HUDEP-2 (cell line): ENCODE data around the gene TRAPPC2.
"Not testable (repeated sequence)": the region's sequence is repeated elsewhere in the genome, so short reads cannot be mapped to it uniquely, and the experiment has no call there.

Source experiments
- DNase-seq, 76 experiments: peaks; one replicate each; lab custom pipeline; 2025; ENCODE audit not compliant: unreplicated experiment in 76 of 76; lab: John Stamatoyannopoulos, UW

TRAPPC2 gene

DNA sequence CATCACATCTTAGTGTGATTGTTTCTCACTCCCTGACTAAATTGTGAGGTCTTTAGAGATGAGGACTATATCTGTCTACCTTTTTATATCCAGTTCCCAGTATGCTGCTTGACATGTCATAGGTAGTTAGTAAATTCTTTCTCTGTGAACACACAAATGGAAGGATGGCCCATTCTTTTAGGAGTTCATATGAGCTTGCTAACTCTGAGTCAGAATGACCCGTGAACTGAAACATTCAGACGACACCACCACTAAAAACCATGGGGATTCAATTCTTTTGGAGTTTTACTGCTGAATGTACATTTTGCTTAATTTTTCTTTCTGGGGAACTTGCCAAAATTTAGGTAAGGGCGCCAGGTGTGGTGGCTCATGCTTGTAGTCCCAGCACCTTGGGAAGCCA lies 14.1 kb upstream of the TRAPPC2 start:
- DNase-seq, result no peak

DNA sequence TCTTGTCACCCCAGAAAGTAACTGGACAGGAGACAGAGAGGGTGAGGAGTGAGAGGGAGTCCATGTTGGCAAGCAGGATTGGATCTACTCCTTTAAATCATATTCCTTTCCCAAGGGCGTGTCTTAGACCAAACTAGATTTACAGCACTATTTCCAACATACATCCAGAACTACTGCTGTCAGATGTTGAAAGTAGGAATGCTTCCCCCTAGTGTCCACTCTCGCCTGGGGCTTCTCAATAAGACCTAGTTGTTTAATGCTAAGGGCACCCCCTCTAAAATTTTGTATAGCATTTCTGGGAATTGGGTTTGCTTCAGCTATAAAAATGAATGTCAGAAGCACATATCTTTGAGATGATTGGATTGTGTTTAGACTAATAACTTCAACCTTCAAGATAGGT lies 13.4 kb upstream of the TRAPPC2 start:
- DNase-seq, result peak in 29 of 76 experiments; percentile 0 to 24 (median 3)

DNA sequence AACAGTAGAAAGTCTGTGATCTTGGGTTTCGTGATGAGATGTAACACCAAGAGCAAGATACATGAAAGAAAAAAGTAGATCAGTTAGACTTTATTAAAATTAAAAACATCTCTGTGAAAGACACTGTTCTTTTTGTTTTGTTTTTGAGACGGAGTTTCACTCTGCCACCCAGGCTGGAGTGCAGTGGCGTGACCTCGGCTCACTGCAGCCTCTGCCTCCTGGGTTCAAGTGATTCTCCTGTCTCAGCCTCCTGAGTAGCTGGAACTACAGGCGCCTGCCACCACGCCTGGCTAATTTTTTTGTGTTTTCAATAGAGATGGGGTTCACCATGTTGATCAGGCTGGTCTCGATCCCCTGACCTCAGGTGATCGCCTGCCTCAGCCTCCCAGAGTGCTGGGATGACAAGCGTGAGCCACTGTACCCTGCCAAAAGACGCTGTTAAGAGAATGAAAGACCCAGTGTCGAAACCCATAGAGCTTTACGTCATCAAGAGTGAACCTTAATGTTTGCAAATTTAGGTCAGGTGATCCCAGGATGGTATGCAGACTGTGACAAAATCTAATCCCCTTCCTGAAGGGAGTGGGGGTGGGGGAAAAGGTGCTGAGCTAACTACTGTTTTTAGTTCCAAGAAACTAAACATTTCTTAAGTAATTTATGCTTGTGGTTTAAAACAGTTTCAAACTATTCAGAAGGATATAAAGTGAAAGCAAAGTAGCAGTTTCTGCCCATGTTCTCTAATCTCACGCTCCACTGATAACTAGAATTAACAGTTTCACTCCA lies 8.2 kb upstream of the TRAPPC2 start:
- no peak for DNase-seq

DNA sequence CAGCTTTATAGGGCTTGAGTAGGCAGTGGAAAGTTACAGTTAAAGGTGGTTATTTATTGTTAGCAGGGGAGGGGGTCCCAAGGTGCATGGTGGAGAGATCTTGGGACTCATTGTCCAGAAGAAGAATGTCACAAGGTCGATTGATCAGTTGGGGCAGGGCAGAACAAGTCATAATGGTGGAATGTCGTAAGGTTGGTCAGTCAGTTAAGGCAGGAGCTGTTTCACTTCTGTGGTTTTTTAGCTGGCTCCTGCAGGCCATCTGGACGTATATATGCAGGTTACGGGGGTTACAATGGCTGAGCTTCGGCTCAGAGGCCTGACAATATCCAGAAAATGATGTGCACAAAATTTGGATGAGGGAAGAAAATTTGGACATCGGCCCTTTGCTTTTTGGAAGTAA lies 7.3 kb upstream of the TRAPPC2 start:
- DNase-seq, result no peak

DNA sequence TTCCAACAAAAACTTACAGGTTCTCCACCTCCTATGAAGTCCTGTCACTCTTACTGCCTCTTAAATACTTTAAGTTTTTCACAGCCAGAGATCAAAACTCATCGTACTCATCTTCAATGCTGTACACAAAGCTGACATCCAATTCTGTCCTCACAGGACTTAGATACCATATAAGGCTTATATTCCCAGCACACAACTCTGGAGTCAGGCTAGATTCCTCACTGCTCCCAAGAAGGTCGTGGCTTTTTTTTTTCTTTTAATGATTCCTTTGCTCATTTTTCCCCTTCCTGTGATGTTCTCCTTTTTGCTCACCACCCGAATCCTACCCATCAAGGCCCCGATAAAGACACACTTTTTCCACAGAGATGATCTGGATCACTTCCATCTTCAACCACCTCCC lies 914 bp downstream of the TRAPPC2 start:
- DNase-seq, result no peak

DNA sequence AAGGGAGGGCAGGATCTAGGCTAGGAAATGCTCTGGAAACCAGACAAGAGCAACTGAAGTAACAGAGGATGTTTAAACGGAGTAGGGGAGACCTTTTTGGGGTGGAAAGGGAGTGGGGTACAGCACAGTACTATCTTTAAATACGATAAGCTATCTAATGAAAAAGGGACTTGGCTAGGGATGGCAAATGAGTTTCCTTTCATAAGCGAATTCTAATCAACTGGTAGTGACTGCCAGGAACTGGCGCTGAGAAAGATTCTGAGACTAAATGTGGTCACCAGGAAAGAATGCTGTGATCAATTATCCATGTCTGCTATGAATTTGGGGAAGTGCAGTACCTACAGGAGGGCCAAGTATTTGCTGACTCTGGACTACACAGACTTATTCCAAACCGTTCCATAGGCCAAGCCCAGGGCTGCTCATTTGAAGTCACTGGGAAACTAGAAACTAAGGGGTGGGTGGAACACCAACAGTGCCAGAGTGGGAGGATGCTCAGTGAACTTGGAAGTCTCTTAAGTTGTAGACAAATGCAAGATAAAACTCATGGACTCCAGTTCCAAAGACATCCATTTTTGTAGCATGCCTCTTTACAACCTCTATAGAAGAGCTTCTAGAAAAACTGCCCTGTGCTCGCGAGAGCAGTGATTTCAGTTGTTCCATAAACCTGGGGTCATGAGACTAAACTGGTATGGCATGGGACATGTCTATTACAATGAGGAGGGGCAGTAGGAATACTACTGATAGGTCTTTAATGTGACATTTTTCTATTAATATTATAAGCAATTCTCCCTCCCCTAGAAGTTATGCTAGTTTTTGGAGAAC lies 2.0 kb downstream of the TRAPPC2 start:
- no peak for DNase-seq

DNA sequence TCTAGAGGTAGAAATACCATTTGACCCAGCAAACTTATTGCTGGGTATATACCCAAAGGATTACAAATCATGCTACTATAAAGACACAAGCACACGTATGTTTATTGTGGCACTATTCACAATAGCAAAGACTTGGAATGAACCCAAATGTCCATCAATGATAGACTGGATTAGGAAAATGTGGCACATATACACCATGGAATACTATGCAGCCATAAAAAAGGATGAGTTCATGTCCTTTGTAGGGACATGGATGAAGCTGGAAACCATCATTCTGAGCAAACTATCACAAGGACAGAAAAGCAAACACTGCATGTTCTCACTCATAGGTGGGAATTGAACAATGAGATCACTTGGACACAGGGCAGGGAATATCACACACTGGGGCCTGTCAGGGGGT lies 3.9 kb downstream of the TRAPPC2 start:
- DNase-seq, result not testable (repeated sequence)

DNA sequence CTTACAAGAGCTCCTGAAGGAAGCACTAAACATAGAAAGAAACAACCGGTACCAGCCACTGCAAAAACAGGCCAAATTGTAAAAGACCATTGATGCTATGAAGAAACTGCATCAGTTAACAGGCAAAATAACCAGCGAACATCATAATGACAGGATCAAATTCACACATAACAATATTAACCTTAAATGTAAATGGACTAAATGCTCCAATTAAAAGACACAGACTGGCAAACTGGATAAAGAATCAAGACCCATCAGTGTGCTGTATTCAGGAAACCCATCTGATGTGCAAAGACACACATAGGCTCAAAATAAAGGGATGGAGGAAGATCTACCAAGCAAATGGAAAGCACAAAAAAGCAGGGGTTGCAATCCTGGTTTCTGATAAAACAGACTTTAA lies 7.8 kb downstream of the TRAPPC2 start:
- DNase-seq, result not testable (repeated sequence)

DNA sequence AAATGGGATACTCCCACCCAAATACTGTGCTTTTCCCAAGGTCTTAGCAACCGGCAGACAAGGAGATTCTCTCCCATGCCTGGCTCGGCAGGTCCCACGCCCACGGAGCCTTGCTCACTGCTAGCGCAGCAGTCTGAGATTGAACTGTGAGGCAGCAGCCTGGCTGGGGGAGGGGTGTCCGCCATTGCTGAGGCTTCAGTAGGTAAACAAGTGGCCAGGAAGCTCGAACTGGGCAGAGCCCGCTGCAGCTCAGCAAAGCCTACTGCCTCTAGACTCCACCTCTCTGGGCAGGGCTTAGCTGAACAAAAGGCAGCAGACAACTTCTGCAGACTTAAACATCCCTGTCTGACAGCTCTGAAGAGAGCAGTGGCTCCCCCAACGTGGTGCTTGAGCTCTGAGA lies 9.5 kb downstream of the TRAPPC2 start:
- DNase-seq, result not testable (repeated sequence)

DNA sequence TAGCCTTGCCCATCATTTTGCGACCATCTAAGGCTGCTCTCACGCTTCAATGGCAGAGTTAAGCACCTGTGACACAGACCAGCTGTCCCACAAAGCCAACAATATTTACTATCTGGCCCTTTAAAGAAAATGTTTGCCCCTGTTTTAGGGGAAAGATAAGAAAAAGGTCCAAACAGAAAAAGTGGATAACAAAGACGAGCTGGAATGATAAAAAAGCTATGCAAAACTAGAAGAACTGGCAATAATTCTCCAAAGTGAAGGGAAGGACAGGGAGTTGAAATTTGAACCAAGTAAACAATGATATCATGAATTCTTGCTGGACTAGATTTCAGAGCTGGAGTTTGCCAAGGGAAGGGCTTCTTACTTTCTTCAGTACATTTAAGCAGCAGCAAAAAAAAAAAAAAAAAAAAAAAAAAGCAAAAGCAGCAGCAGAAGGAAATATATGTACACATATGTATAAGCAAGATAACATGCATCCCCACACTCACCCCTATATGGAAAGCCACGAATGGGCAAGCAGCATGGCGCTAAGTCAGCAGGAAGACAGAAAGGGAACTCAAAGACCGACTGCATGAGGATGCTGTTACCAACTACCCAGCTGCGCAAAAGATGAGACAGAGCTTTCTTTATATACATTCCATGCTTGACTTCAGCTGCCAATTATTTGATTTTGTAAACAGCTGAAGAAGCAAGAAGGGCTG lies 12.5 kb downstream of the TRAPPC2 start:
- peak in 3 of 76 experiments; percentile 0 to 4 (median 2) for DNase-seq

DNA sequence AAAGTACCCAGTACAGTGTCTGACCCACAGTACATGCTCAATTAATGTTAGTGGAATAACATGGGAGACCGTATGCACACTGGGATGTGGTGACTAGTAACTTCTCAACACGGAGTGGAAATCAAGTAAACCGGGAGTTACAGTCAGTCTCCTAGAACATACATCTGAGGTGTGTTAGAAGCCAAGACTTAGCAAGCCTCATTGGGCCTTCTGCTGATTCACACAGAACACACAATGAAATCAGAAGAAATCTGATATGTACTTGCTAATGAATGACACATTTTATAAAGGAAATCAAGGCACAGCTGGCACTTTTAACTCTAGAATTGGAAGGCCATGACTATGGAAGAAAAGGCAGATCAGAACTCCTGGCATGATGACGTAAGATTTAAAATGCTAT lies 13.0 kb downstream of the TRAPPC2 start:
- no peak for DNase-seq

DNA sequence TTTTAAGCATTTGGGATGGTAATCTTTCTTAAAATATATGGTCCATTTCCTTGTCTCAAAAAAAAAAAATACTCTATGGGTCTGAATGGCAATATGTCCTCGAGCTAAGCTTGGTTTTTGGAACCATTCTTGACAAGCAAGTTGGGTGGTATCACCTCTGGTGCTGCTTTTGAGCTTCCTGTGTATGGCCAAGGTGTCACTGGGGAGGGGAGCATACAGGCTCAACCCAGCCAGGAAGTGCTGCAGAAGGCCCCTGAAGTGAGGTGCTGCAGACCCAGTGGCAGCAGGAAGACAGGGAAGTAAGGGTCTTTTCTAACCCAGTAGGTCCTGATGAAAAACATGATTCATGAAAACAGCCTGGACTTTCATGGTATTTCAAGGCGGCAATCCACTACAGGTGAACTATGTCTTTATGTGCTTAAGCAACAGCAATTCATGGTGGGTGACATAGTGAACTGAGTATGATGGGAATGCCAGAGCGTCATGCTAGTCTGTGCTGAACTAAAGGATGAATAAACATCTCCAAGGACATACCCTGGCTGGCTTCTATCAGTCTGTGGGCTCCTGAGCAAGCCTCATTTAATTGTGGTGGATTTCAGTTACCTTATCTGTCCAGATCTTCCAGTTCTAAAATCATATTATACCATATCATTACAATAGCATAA lies 15.1 kb downstream of the TRAPPC2 start:
- DNase-seq, result no peak

DNA sequence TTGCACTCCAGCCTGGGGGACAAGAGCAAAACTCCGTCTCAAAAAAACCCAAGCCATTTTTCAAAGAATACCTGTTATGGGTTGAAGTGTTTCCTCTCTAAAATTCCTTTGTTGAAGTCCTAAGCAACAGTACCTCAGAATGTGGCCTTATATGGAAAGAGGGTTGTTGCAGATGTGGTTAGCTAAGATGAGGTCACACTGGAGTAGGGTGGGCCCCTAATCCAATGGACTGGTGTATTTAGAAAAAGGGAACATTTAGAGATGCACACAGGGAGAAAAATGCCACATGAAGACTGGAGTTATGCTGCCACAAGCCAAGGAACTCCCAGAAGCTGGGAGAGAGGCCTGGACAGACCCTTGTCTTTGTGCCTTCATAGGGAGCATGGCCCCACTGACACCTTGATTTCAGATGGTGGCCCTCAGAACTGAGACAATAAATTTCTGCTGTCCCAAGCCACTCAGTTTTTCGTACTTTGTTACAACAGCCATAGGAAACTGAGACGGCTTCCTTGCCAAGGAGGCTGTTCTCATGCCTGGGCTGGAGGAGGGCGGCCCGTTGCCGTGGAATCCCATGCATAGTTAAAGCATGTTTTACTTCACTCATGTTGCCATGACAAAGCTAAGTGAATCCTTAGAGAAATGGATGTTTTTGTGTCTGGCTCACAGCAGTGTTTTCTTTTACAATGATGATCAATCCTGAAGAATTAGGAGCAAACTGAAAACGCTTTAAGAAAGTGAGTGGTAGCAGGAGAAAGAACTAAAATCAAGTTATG lies 16.5 kb downstream of the TRAPPC2 start:
- no peak for DNase-seq

DNA sequence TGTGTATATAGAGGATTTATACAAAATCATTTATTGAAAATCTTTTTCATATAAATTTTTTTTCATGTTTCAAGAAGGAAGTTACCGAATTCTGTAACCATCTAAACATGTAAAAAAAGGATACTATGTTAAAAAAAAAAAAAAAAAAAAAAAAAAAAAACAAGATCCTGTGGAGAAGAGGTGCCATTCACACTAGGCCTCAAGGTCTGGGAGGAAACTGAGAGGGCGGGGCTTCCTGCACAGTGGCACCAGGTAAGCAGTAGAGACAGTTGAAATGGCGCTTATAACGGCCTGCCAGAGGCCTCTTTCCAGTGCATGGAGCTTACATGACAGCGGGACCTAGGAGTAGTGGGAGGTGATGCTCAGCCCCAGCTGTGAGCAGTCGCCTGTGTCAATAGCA lies 17.5 kb downstream of the TRAPPC2 start:
- DNase-seq, result no peak

DNA sequence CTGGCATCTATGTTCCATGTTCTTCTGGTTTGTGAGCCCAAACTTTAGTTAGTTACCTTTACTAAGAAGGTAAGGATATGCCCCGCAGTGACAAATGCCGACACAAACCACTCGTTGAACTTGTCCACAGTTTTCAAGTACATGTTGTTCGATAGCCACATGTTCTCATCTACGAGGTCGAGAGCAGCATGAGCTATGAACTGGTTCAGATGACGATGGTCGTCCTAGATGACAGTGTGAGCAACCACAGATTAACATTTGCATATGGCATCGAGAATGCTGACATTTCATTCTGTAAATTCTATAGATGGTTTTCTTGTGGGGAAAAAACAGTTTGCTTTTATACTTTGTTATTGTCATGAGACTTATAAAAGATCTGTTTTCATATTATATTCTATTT lies 18.0 kb downstream of the TRAPPC2 start:
- DNase-seq, result no peak

DNA sequence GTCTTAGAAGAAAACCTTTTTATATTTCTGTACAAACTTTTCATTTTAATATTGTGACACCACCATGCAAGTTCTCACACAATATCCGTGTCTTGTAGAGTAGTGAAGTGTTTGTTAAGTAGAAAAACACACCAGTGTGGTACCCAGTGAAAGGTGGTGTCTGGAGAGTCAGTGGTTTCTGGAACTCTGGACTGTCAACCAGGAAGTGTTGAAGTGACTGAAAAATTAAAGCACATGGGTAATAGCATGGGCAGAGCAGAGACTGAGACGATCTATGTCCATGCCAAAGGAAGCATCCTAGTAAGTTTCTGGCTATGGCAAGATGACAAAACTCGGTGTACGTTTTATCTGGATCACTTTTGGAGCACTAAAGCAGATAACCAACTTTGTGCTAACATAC lies 23.3 kb downstream of the TRAPPC2 start:
- DNase-seq, result peak in 1 of 76 experiments; percentile 0

DNA sequence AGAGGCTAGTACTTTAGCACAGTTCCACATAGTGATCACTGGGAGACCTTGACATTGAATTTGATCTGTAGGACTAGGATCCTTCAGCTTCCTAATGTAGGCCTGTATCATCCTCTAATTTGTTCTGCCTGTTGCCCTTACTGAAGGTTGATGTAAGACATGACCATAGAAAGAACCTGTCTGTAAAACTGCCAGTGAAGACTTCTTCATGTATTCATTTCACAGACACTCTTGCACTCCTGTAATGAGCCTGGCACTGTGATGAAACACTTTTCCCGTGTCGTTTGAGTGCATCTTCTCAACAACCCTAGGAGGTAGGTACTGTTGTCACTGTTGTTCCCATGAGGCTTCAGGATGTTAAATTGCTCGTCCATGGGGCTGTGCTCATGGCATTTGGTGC lies 30.8 kb downstream of the TRAPPC2 start:
- DNase-seq, result no peak

DNA sequence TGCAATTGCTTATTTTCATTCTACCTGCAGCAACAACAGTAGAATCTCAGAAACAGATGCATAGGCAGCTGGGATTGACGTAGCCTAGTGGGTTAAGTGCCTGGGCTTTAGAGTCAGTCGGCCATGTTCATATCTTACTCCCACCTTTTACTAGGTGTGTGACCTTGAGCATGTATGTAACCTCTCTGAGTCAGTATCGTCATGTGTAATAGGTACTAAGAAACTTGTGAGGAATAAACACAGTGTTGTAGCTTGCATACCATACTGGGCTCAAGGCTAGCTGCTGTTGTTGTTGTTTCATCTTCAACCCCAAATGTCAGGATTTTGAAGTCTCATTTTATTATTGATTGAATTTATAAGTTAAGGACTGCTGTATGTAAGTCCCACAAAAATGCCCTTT lies 31.3 kb downstream of the TRAPPC2 start:
- no peak for DNase-seq

DNA sequence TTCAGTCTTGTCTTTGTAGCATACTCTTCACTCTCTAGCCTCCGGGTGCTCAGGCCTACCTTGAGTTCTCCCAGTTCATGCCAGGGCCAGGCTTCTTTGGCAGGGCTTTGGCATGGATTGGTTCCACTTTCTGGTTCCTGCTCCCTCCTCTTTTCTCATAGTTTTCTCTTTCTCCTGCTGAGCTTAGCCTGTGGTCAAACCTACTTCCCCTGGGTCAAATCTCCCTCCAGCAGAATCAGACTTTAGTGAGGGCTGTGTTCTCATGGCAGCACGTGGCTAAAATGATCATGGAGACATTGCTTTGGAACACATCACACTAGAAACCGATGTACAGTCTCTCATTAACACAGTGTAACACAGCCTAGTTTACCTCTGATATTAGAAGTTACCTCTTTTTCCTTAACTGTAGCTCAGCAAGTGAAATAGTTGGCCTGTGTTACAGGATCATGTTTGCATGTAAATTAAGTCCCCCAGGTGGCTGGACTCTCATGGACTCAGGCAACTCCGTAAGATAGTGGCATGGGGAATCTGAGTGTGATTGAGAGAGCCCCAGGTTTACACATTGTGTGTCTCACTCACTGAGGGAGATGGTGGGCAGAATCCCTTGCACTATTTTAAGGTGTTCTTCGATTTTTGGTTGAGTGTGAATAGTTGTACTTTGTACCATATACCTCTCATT lies 32.2 kb downstream of the TRAPPC2 start:
- DNase-seq, result no peak

DNA sequence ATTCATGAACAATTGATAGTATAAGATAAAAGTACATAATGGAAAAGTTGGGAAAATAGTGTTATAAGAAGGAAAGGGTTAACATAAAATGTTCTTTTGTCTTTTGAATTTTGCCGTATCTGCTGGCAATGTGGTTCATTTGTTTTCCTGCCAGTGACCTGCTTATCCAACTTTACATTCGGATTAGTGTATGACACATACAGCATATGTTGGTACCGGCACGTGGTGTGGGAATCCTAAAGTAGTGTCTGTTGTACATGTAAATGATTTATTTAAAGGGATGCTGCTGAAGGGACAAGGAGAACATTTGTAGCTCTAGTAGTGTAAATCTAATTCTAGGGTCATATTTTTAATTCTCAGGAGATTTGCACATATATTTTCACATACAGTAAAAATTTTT lies 34.0 kb downstream of the TRAPPC2 start:
- no peak for DNase-seq
